NCI-H2196 (cell line): ENCODE results near the gene AUH.
"Not testable (repeated sequence)": the region's sequence is repeated elsewhere in the genome, so short reads cannot be mapped to it uniquely, and the experiment has no call there.

Source experiments
- DNase-seq: peaks from one replicate; lab custom pipeline; 2025; ENCODE audit not compliant: unreplicated experiment; lab: John Stamatoyannopoulos, UW

The AUH gene

GRCh38 chr9:91379426-91379825 is 17.7 kb upstream of the AUH start:
- DNase-seq: no peak

- DNase-seq: no peak
These were observed 17.0 kb upstream of the AUH start for GRCh38 chr9:91378695-91379127.

GRCh38 chr9:91378054-91378453 is 16.3 kb upstream of the AUH start:
- DNase-seq: not testable (repeated sequence)

- DNase-seq: no peak
These were observed 14.5 kb upstream of the AUH start for GRCh38 chr9:91376239-91376638.

GRCh38 chr9:91374939-91375338 is 13.2 kb upstream of the AUH start:
- no peak for DNase-seq

GRCh38 chr9:91371894-91372293 is 10.2 kb upstream of the AUH start:
- no peak for DNase-seq

GRCh38 chr9:91370006-91370405 is 8.3 kb upstream of the AUH start:
- not testable (repeated sequence) for DNase-seq

GRCh38 chr9:91364702-91365101 is 3.0 kb upstream of the AUH start:
- DNase-seq: no peak

GRCh38 chr9:91364005-91364404 is 2.3 kb upstream of the AUH start:
- no peak for DNase-seq

GRCh38 chr9:91362051-91362611 is 413 bp upstream of the AUH start:
- DNase-seq: no peak

GRCh38 chr9:91360551-91361290 is 997 bp downstream of the AUH start:
- no peak for DNase-seq

GRCh38 chr9:91359734-91360470 is 1.8 kb downstream of the AUH start:
- DNase-seq: no peak

- DNase-seq: no peak
These were observed 2.6 kb downstream of the AUH start for GRCh38 chr9:91359083-91359482.

- DNase-seq: no peak
These were observed 6.8 kb downstream of the AUH start for GRCh38 chr9:91354881-91355280.

- no peak for DNase-seq
These were observed 12.6 kb downstream of the AUH start for GRCh38 chr9:91349115-91349555.

GRCh38 chr9:91348191-91348807 is 13.4 kb downstream of the AUH start:
- no peak for DNase-seq

GRCh38 chr9:91347377-91347776 is 14.3 kb downstream of the AUH start:
- no peak for DNase-seq

GRCh38 chr9:91346644-91347043 is 15.1 kb downstream of the AUH start:
- no peak for DNase-seq

- no peak for DNase-seq
These were observed 15.7 kb downstream of the AUH start for GRCh38 chr9:91345978-91346377.

GRCh38 chr9:91342575-91342974 is 19.1 kb downstream of the AUH start:
- DNase-seq: no peak

GRCh38 chr9:91341749-91342148 is 20.0 kb downstream of the AUH start:
- no peak for DNase-seq
